Stimulated activated naive CD8-positive, alpha-beta T cell treated with anti-CD3 and anti-CD28 coated beads, Interleukin-15, amount 100 ng/mL, for 72 hours (primary cell): ENCODE data around the gene AKAP3.

Experiments used
- ATAC-seq: fragments of 150-1000 bp; cut with Tn5 transposase; 2 replicates; pipeline ENCODE4 v1.10.0; 2021; ENCODE audit warnings: mild to moderate bottlenecking, moderate library complexity
- DNase-seq, 2 donors: peaks; one replicate each; pipeline ENCODE4 v3.0.0; 2021 to 2022
- H3K27ac Mint-ChIP-seq, 2 donors: one replicate each; pipeline ENCODE4 v1.8.0; 2022; ENCODE audit warnings: mild to moderate bottlenecking in 2 of 2, mixed read lengths in 2 of 2, moderate library complexity in 2 of 2
- H3K27me3 Mint-ChIP-seq: one replicate; pipeline ENCODE4 v1.8.0; 2022; ENCODE audit warnings: mixed read lengths
- H3K4me1 Mint-ChIP-seq: one replicate; pipeline ENCODE4 v1.8.0; 2022; ENCODE audit warnings: mild to moderate bottlenecking, mixed read lengths
- H3K4me3 Mint-ChIP-seq, 2 donors: one replicate each; pipeline ENCODE4 v1.8.0; 2022; ENCODE audit warnings: mild to moderate bottlenecking in 2 of 2, mixed read lengths in 2 of 2, moderate library complexity in 1 of 2
- H3K9me3 Mint-ChIP-seq, 2 donors: one replicate each; pipeline ENCODE4 v1.8.0; 2022; ENCODE audit warnings: mixed read lengths in 2 of 2

The AKAP3 gene

GRCh38 chr12:4579305-4580102 lies 69.3 kb downstream of the AKAP3 start:
- no peak overlapping the region for H3K27ac Mint-ChIP-seq
- DNase-seq (no peak), ATAC-seq (no peak)
- no peaks in the 10 kb centered on the region for H3K9me3 Mint-ChIP-seq
- H3K4me1 Mint-ChIP-seq, result no peaks in the 10 kb centered on the region
- peaks cover 16% of the 10 kb centered on the region for H3K27me3 Mint-ChIP-seq
- no peak overlapping the region for H3K4me3 Mint-ChIP-seq

- Mint-ChIP-seq H3K4me1 (no peaks in the 10 kb centered on the region), H3K27ac (no peak overlapping the region), H3K27me3 (no peaks in the 10 kb centered on the region), H3K9me3 (no peaks in the 10 kb centered on the region), H3K4me3 (no peak overlapping the region)
- no peak for ATAC-seq
- no peak for DNase-seq
These were observed 76.2 kb downstream of the AKAP3 start for GRCh38 chr12:4572680-4573079.

GRCh38 chr12:4569261-4569660 lies 79.6 kb downstream of the AKAP3 start:
- no peak overlapping the region for H3K4me3 Mint-ChIP-seq
- DNase-seq (no peak), ATAC-seq (no peak)
- peaks cover 5% of the 10 kb centered on the region for H3K4me1 Mint-ChIP-seq
- no peak overlapping the region for H3K27ac Mint-ChIP-seq
- H3K27me3 Mint-ChIP-seq, result peaks cover 19% of the 10 kb centered on the region
- no peaks in the 10 kb centered on the region for H3K9me3 Mint-ChIP-seq

- DNase-seq (no peak), ATAC-seq (no peak)
- peaks cover 7% of the 10 kb centered on the region for H3K4me1 Mint-ChIP-seq
- H3K27me3 Mint-ChIP-seq, result peaks cover 35% of the 10 kb centered on the region
- H3K4me3 Mint-ChIP-seq, result no peak overlapping the region
- no peak overlapping the region for H3K27ac Mint-ChIP-seq
- H3K9me3 Mint-ChIP-seq, result no peaks in the 10 kb centered on the region
These were observed 81.6 kb downstream of the AKAP3 start for GRCh38 chr12:4567073-4567881.

- H3K9me3 Mint-ChIP-seq, result no peaks in the 10 kb centered on the region
- H3K4me1 Mint-ChIP-seq, result peaks cover 11% of the 10 kb centered on the region
- no peak overlapping the region for H3K27ac Mint-ChIP-seq
- ATAC-seq (no peak), DNase-seq (no peak)
- peaks cover 40% of the 10 kb centered on the region for H3K27me3 Mint-ChIP-seq
- H3K4me3 Mint-ChIP-seq, result no peak overlapping the region
These were observed 82.4 kb downstream of the AKAP3 start for GRCh38 chr12:4566474-4566873.
